SK-N-SH (cell line): ENCODE results near the gene ABCA9. TPM values are rescaled to one million over a fixed set of nuclear protein-coding genes. Genes with fewer than 3 reads are reported as not detected.
"Not testable (repeated sequence)": the region's sequence is repeated elsewhere in the genome, so short reads cannot be mapped to it uniquely, and the experiment has no call there.

Experiments used
- CTCF ChIA-PET: fragments of 300-600, 350-600 bp; formaldehyde crosslinking; extraction: SDS; loops from one replicate; lab custom pipeline; 2021; lab: Yijun Ruan, JAX
- POLR2A ChIA-PET: fragments of 350-600 bp; sonication (Branson Sonifier 250); formaldehyde crosslinking; extraction: SDS; loops from one replicate; lab custom pipeline; 2020; ENCODE audit warnings: antibody characterized with exemption, inconsistent platforms; lab: Yijun Ruan, JAX
- DNase-seq: peaks from one replicate; pipeline ENCODE4 v3.0.0; 2012
- H2AFZ ChIP-seq: fragments of 200-600 bp; sonication (generic); 2 replicates; pipeline ENCODE4 v1.8.1; 2016; ENCODE audit warnings: antibody characterized with exemption, mild to moderate bottlenecking, low read depth
- H3F3A ChIP-seq: fragments of 200-600 bp; sonication (generic); replicated peaks from 2 replicates; pipeline ENCODE3; 2016; ENCODE audit warnings: antibody characterized with exemption, mild to moderate bottlenecking; ENCODE audit not compliant: insufficient read depth
- H3K27ac ChIP-seq, 2 experiments: fragments of 200-500 bp in 1 of 2; fragments of 200-600 bp in 1 of 2; sonication (Bioruptor generic) in 1 of 2; sonication (generic), shearing (Covaris generic) in 1 of 2; 2 replicates each; pipeline versions ENCODE4 v1.5.1 to v1.6.1; 2014 to 2016; ENCODE audit warnings: low read depth in 2 of 2, inconsistent platforms in 1 of 2, low read length in 1 of 2, mild to moderate bottlenecking in 1 of 2, mixed read lengths in 1 of 2
- H3K27me3 ChIP-seq: fragments of 200-600 bp; sonication (generic), shearing (Covaris generic); 2 replicates; pipeline ENCODE4 v1.6.1; 2016; ENCODE audit warnings: mixed run types; ENCODE audit not compliant: insufficient read depth
- H3K36me3 ChIP-seq, 2 experiments: fragments of 200-500 bp in 1 of 2; fragments of 200-600 bp in 1 of 2; sonication (Bioruptor generic) in 1 of 2; sonication (generic) in 1 of 2; replicated peaks in 1 of 2; 2 replicates each; pipeline versions ENCODE3 to v1.5.1; 2014 to 2016; ENCODE audit warnings: low read length in 1 of 2, mild to moderate bottlenecking in 1 of 2; ENCODE audit not compliant: insufficient read depth in 2 of 2, control insufficient read depth in 1 of 2
- H3K4me1 ChIP-seq, 2 experiments: fragments of 200-500 bp in 1 of 2; fragments of 200-600 bp in 1 of 2; sonication (Bioruptor generic) in 1 of 2; sonication (generic), shearing (Covaris generic) in 1 of 2; 2 replicates each; pipeline versions ENCODE4 v1.5.1 to v1.6.1; 2014 to 2016; ENCODE audit warnings: low read depth in 1 of 2, low read length in 1 of 2, mixed run types in 1 of 2; ENCODE audit not compliant: insufficient read depth in 2 of 2, control insufficient read depth in 1 of 2
- H3K4me2 ChIP-seq: fragments of 200-600 bp; sonication (generic), shearing (Covaris generic); 2 replicates; pipeline ENCODE4 v1.6.1; 2017; ENCODE audit warnings: mixed run types
- H3K4me3 ChIP-seq, 2 experiments: fragments of 200-500 bp in 1 of 2; fragments of 200-600 bp in 1 of 2; sonication (Bioruptor generic) in 1 of 2; sonication (generic), shearing (Covaris generic) in 1 of 2; 2 replicates each; pipeline versions ENCODE4 v1.5.1 to v1.8.1; 2014 to 2016; ENCODE audit warnings: low read depth in 2 of 2, inconsistent platforms in 1 of 2, low read length in 1 of 2, mild to moderate bottlenecking in 1 of 2, mixed read lengths in 1 of 2, moderate library complexity in 1 of 2
- H3K79me2 ChIP-seq: fragments of 200-600 bp; sonication (generic); 2 replicates; pipeline ENCODE4 v1.8.1; 2017; ENCODE audit warnings: mild to moderate bottlenecking; ENCODE audit not compliant: insufficient read depth
- H3K9ac ChIP-seq: fragments of 200-600 bp; sonication (generic); 2 replicates; pipeline ENCODE4 v1.6.1; 2017; ENCODE audit warnings: mixed run types
- H3K9me2 ChIP-seq: fragments of 200-600 bp; sonication (generic); 2 replicates; pipeline ENCODE4 v1.6.1; 2017; ENCODE audit warnings: mixed run types
- H3K9me3 ChIP-seq: fragments of 200-600 bp; sonication (generic); 2 replicates; pipeline ENCODE4 v1.6.1; 2017; ENCODE audit warnings: mixed run types, mild to moderate bottlenecking, moderate library complexity
- H4K20me1 ChIP-seq: fragments of 200-600 bp; sonication (generic); 2 replicates; pipeline ENCODE4 v1.6.1; 2017; ENCODE audit warnings: mild to moderate bottlenecking, mixed run types; ENCODE audit not compliant: insufficient read depth
- FOSL2 ChIP-seq: IDR thresholded peaks from 2 replicates; pipeline ENCODE4 v1.4.0; 2012; ENCODE audit warnings: low read depth, mild to moderate bottlenecking, moderate library complexity, borderline replicate concordance
- GABPA ChIP-seq: IDR thresholded peaks from 2 replicates; pipeline ENCODE4 v1.4.0; 2012; ENCODE audit warnings: low read depth, mild to moderate bottlenecking
- GATA2 ChIP-seq: sonication (generic); formaldehyde crosslinking; IDR thresholded peaks from 2 replicates; pipeline ENCODE4 v1.5.0; 2020; ENCODE audit warnings: mild to moderate bottlenecking, missing genetic modification reagents
- JUND ChIP-seq: IDR thresholded peaks from 2 replicates; pipeline ENCODE4 v1.4.0; 2012
- MEF2A ChIP-seq: IDR thresholded peaks from 2 replicates; pipeline ENCODE4 v1.4.0; 2012; ENCODE audit warnings: low read depth, borderline replicate concordance
- PBX3 ChIP-seq: IDR thresholded peaks from 2 replicates; pipeline ENCODE4; 2012
- RFX5 ChIP-seq: IDR thresholded peaks from 2 replicates; pipeline ENCODE4 v1.6.1; 2012; ENCODE audit warnings: mild to moderate bottlenecking, improper control_type of control experiment, low read length
- TCF12 ChIP-seq: IDR thresholded peaks from 2 replicates; pipeline ENCODE4 v1.4.0; 2012
- TEAD4 ChIP-seq: IDR thresholded peaks from 2 replicates; pipeline ENCODE4 v1.4.0; 2012; ENCODE audit warnings: mild to moderate bottlenecking, borderline replicate concordance; ENCODE audit not compliant: insufficient read depth
- USF1 ChIP-seq: IDR thresholded peaks from 2 replicates; pipeline ENCODE4 v1.4.0; 2012; ENCODE audit warnings: low read depth, borderline replicate concordance
- ZBTB33 ChIP-seq: IDR thresholded peaks from 2 replicates; pipeline ENCODE4 v1.4.0; 2012; ENCODE audit warnings: low read depth, borderline replicate concordance
- WGBS: methylation state at CpG from one replicate; pipeline ENCODE4 v1.1.6; 2017; ENCODE audit warnings: low lambda C conversion rate; 5-methylcytosine and 5-hydroxymethylcytosine counted together
- polyA plus RNA-seq, 3 experiments: library from polyadenylated mRNA; depleted of rRNA; stranded (reverse); fragments of >200 nt; gene quantifications; 2 replicates each; pipeline ENCODE4 v1.2.3, GENCODE V29; 2012

ABCA9 gene
- polyA plus RNA-seq, 1 of the 3 experiments (the other 2 are of a cell fraction) = 0.07 TPM

- peak; percentile 53 for TF ChIP-seq TCF12
- no peak for TF ChIP-seq TEAD4
- TF ChIP-seq PBX3 = peak; percentile 60
- H3K4me3 ChIP-seq = no peak overlapping the region
- no peaks in the 10 kb centered on the region for H4K20me1 ChIP-seq
- no peaks in the 10 kb centered on the region for H3K36me3 ChIP-seq
- no peaks in the 10 kb centered on the region for H3K9me2 ChIP-seq
- H3K9me3 ChIP-seq = no peaks in the 10 kb centered on the region
- DNase-seq = no peak
- no peaks in the 10 kb centered on the region for H3K79me2 ChIP-seq
- ChIA-PET POLR2A (no interaction called here), CTCF (no interaction called here)
- no peaks in the 10 kb centered on the region for H3F3A ChIP-seq
- no peak overlapping the region; the same call in 1 of the 2 replicates for H3K4me2 ChIP-seq
- no peak overlapping the region for H2AFZ ChIP-seq
- H3K4me1 ChIP-seq = no peaks in the 10 kb centered on the region; a peak in 1 of 4 replicates
- 10% methylated on average over 4 of the region's 4 CpGs for WGBS
- H3K27ac ChIP-seq = peak overlapping the region in 1 of 2 experiments; percentile 41; a peak in 1 of 4 replicates
- H3K27me3 ChIP-seq = no peaks in the 10 kb centered on the region
- H3K9ac ChIP-seq = no peak overlapping the region
These were observed 47.6 kb downstream of the ABCA9 start for GRCh38 chr17:69012895-69013805.

- POLR2A ChIA-PET = no interaction called here
- Histone ChIP-seq H4K20me1 (no peaks in the 10 kb centered on the region), H3K4me1 (no peaks in the 10 kb centered on the region; a peak in 1 of 4 replicates), H2AFZ (no peak overlapping the region), H3K27me3 (no peaks in the 10 kb centered on the region), H3K36me3 (no peaks in the 10 kb centered on the region), H3K9me2 (no peaks in the 10 kb centered on the region)
- TF ChIP-seq FOSL2 = no peak
- TF ChIP-seq USF1 = no peak
- no peak for TF ChIP-seq RFX5
- no peak for TF ChIP-seq MEF2A
- TF ChIP-seq ZBTB33 = no peak
- no peak for TF ChIP-seq JUND
- no peak for TF ChIP-seq GABPA
- no peak for TF ChIP-seq GATA2
- TF ChIP-seq, all 33 proteins: peak for 0
- Histone ChIP-seq H3F3A (no peaks in the 10 kb centered on the region), H3K27ac (no peak overlapping the region), H3K4me2 (no peak overlapping the region), H3K9ac (no peak overlapping the region), H3K9me3 (no peaks in the 10 kb centered on the region), H3K79me2 (no peaks in the 10 kb centered on the region), H3K4me3 (no peak overlapping the region)
- DNase-seq = no peak
- CTCF ChIA-PET = interaction anchor here (1.5 kb wide), 1 partner anchor 13 kb away, joined by 4 read pairs; no protein-coding TSS in a partner anchor
- WGBS = 17% methylated on average over 3 of the region's 3 CpGs
These were observed 50.8 kb downstream of the ABCA9 start for GRCh38 chr17:69009930-69010329.

GRCh38 chr17:69004759-69005158 lies 56.0 kb downstream of the ABCA9 start:
- POLR2A ChIA-PET, H4K20me1 ChIP-seq, DNase-seq, H3K79me2 ChIP-seq, H3K4me3 ChIP-seq, H2AFZ ChIP-seq, H3K4me1 ChIP-seq, H3K36me3 ChIP-seq, CTCF ChIA-PET, H3F3A ChIP-seq, H3K9me3 ChIP-seq, H3K27me3 ChIP-seq, H3K4me2 ChIP-seq, H3K9me2 ChIP-seq, H3K27ac ChIP-seq, H3K9ac ChIP-seq: not testable (repeated sequence)
- 59% methylated on average over 23 of the region's 27 CpGs for WGBS

GRCh38 chr17:68999743-69000142 lies 61.0 kb downstream of the ABCA9 start:
- H3K27ac ChIP-seq, H3K27me3 ChIP-seq, H3K4me1 ChIP-seq, H3K9ac ChIP-seq, H4K20me1 ChIP-seq, H3K4me2 ChIP-seq, H3K4me3 ChIP-seq, H3F3A ChIP-seq, H3K79me2 ChIP-seq, H3K36me3 ChIP-seq, POLR2A ChIA-PET, CTCF ChIA-PET, H3K9me2 ChIP-seq, H2AFZ ChIP-seq, H3K9me3 ChIP-seq, DNase-seq: not testable (repeated sequence)
- 42% methylated on average over 3 of the region's 3 CpGs for WGBS
